IMR-90 (cell line): ENCODE results near the gene RUNX2. TPM values are rescaled to one million over a fixed set of nuclear protein-coding genes. Genes with fewer than 3 reads are reported as not detected.

ENCODE experiments used
- ATAC-seq: fragments of 200-7000 bp; cut with Tn5 transposase; 2 replicates; pipeline ENCODE4 v1.9.1; 2020; ENCODE audit warnings: low read depth, mild to moderate bottlenecking, moderate library complexity
- BruUV-seq: library from RNA; stranded (reverse); fragments of 400-500 nt; replicated peaks from 2 replicates; lab custom pipeline; 2021; lab: Mats Ljungman, UMichigan
- CTCF ChIA-PET: fragments of 300-600 bp; formaldehyde crosslinking; extraction: SDS; loops from one replicate; lab custom pipeline; 2021; ENCODE audit warnings: antibody characterized with exemption; lab: Yijun Ruan, JAX
- POLR2A ChIA-PET: fragments of 300-600 bp; sonication (Branson Sonifier 250); formaldehyde crosslinking; loops from one replicate; lab custom pipeline; 2022; ENCODE audit warnings: antibody characterized with exemption; ENCODE audit not compliant: unreplicated experiment; lab: Charles Lee
- DNase-seq: peaks from one replicate; pipeline ENCODE4 v3.0.0; 2013
- H2AFZ ChIP-seq: replicated peaks from 2 replicates; pipeline ENCODE3; 2013; ENCODE audit warnings: low read length, mild to moderate bottlenecking; ENCODE audit not compliant: poor library complexity
- H2AK5ac ChIP-seq: 2 replicates; pipeline ENCODE4 v1.6.1; 2013; ENCODE audit warnings: low read depth, low read length, inconsistent platforms
- H2AK9ac ChIP-seq: replicated peaks from 2 replicates; pipeline ENCODE3; 2013; ENCODE audit warnings: mild to moderate bottlenecking, low read depth, low read length, moderate library complexity; ENCODE audit not compliant: poor library complexity
- H2BK120ac ChIP-seq: 2 replicates; pipeline ENCODE4 v1.6.1; 2013; ENCODE audit warnings: low read depth, low read length, inconsistent platforms
- H2BK15ac ChIP-seq: 3 replicates; pipeline ENCODE4 v1.6.1; 2013; ENCODE audit warnings: low read depth, low read length, inconsistent platforms
- H2BK20ac ChIP-seq: 2 replicates; pipeline ENCODE4 v1.6.1; 2013; ENCODE audit warnings: low read depth, mild to moderate bottlenecking, inconsistent platforms, low read length, moderate library complexity
- H2BK5ac ChIP-seq: 2 replicates; pipeline ENCODE4 v1.6.1; 2013; ENCODE audit warnings: mild to moderate bottlenecking, low read depth, low read length, inconsistent platforms; ENCODE audit not compliant: poor library complexity, severe bottlenecking
- H3K14ac ChIP-seq: replicated peaks from 2 replicates; pipeline ENCODE4 v1.6.1; 2013; ENCODE audit warnings: low read depth, low read length, inconsistent platforms
- H3K18ac ChIP-seq: 2 replicates; pipeline ENCODE4 v1.6.1; 2013; ENCODE audit warnings: low read depth, low read length, control low read depth
- H3K23ac ChIP-seq: 2 replicates; pipeline ENCODE4 v1.6.1; 2013; ENCODE audit warnings: low read depth, low read length, inconsistent platforms
- H3K27ac ChIP-seq: 2 replicates; pipeline ENCODE4 v1.5.1; 2013; ENCODE audit warnings: mild to moderate bottlenecking, control low read depth, low read length; ENCODE audit not compliant: insufficient read depth
- H3K27me3 ChIP-seq: 2 replicates; pipeline ENCODE4 v1.6.1; 2013; ENCODE audit warnings: low read length; ENCODE audit not compliant: control insufficient read depth, insufficient read depth
- H3K36me3 ChIP-seq: 2 replicates; pipeline ENCODE4 v1.6.1; 2013; ENCODE audit warnings: low read length, mixed read lengths; ENCODE audit not compliant: control insufficient read depth, insufficient read depth
- H3K4ac ChIP-seq: 2 replicates; pipeline ENCODE4 v1.6.1; 2013; ENCODE audit warnings: low read depth, low read length, inconsistent platforms
- H3K4me1 ChIP-seq: 2 replicates; pipeline ENCODE4 v1.6.1; 2013; ENCODE audit warnings: low read length, mixed read lengths; ENCODE audit not compliant: control insufficient read depth, insufficient read depth
- H3K4me2 ChIP-seq: 2 replicates; pipeline ENCODE4 v1.6.1; 2013; ENCODE audit warnings: low read depth, mild to moderate bottlenecking, control low read depth, low read length, moderate library complexity
- H3K4me3 ChIP-seq: 2 replicates; pipeline ENCODE4 v1.5.1; 2013; ENCODE audit warnings: low read depth, mild to moderate bottlenecking, control low read depth, low read length, moderate library complexity; ENCODE audit not compliant: insufficient read depth
- H3K56ac ChIP-seq: 2 replicates; pipeline ENCODE4 v1.6.1; 2013; ENCODE audit warnings: low read length, inconsistent platforms; ENCODE audit not compliant: insufficient read depth; ENCODE audit errors: extremely low read depth
- H3K79me1 ChIP-seq, 2 experiments: 2 replicates each; pipeline ENCODE4 v1.6.1; 2013; ENCODE audit warnings: low read length in 2 of 2, inconsistent platforms in 1 of 2, low read depth in 1 of 2
- H3K9ac ChIP-seq: 2 replicates; pipeline ENCODE4 v1.6.1; 2013; ENCODE audit warnings: low read depth, low read length, control low read depth
- H3K9me1 ChIP-seq: 2 replicates; pipeline ENCODE4 v1.6.1; 2013; ENCODE audit warnings: low read length, inconsistent platforms; ENCODE audit not compliant: insufficient read depth
- H3K9me3 ChIP-seq: 2 replicates; pipeline ENCODE4 v1.6.1; 2013; ENCODE audit warnings: low read length; ENCODE audit not compliant: control insufficient read depth, insufficient read depth
- H4K20me1 ChIP-seq: 2 replicates; pipeline ENCODE4 v1.6.1; 2013; ENCODE audit warnings: low read length, inconsistent platforms; ENCODE audit not compliant: insufficient read depth
- H4K5ac ChIP-seq: 2 replicates; pipeline ENCODE4 v1.6.1; 2013; ENCODE audit warnings: mild to moderate bottlenecking, low read depth, low read length, control low read depth
- H4K8ac ChIP-seq, 2 experiments: 2 replicates each; pipeline ENCODE4 v1.6.1; 2013; ENCODE audit warnings: low read depth in 2 of 2, low read length in 2 of 2, control low read depth in 1 of 2, inconsistent platforms in 1 of 2
- H4K91ac ChIP-seq: 2 replicates; pipeline ENCODE4 v1.6.1; 2013; ENCODE audit warnings: low read depth, low read length, inconsistent platforms; ENCODE audit not compliant: insufficient read depth
- BHLHE40 ChIP-seq: fragments of 150-350 bp; IDR thresholded peaks from 2 replicates; pipeline ENCODE4 v1.6.1; 2016; ENCODE audit warnings: mild to moderate bottlenecking, low read depth, low read length
- CEBPB ChIP-seq: IDR thresholded peaks from 2 replicates; pipeline ENCODE4 v1.6.1; 2012; ENCODE audit warnings: low read depth, low read length, improper control_type of control experiment
- CHD1 ChIP-seq: IDR thresholded peaks from 2 replicates; pipeline ENCODE4 v1.6.1; 2012; ENCODE audit warnings: low read depth, low read length, improper control_type of control experiment
- CTCF ChIP-seq: conservative IDR thresholded peaks from 2 replicates; pipeline ENCODE4 v1.5.1; 2012; ENCODE audit warnings: mild to moderate bottlenecking, low read depth, low read length, improper control_type of control experiment
- ELK1 ChIP-seq: fragments of 150-350 bp; IDR thresholded peaks from 2 replicates; pipeline ENCODE4 v1.6.1; 2016; ENCODE audit warnings: low read depth, mild to moderate bottlenecking, low read length, moderate library complexity, borderline replicate concordance
- FOS ChIP-seq: fragments of 150-350 bp; IDR thresholded peaks from 2 replicates; pipeline ENCODE4 v1.6.1; 2016; ENCODE audit warnings: low read depth, low read length
- MAZ ChIP-seq: IDR thresholded peaks from 2 replicates; pipeline ENCODE4 v1.6.1; 2012; ENCODE audit warnings: low read depth, mild to moderate bottlenecking, low read length, improper control_type of control experiment, moderate library complexity, borderline replicate concordance
- NFE2L2 ChIP-seq: fragments of 150-350 bp; IDR thresholded peaks from 2 replicates; pipeline ENCODE4 v1.6.1; 2016; ENCODE audit warnings: low read depth, mild to moderate bottlenecking, low read length
- RCOR1 ChIP-seq: IDR thresholded peaks from 2 replicates; pipeline ENCODE4 v1.6.1; 2012; ENCODE audit warnings: mild to moderate bottlenecking, low read length, improper control_type of control experiment; ENCODE audit not compliant: insufficient replicate concordance
- RFX5 ChIP-seq: IDR thresholded peaks from 2 replicates; pipeline ENCODE4 v1.8.0; 2012; ENCODE audit warnings: low read depth, mild to moderate bottlenecking, low read length, moderate library complexity
- WGBS, 2 experiments: methylation state at CpG; one replicate each; pipeline versions ENCODE4 v1.1.5 to v1.1.7; 2013; ENCODE audit warnings: missing lambda C conversion rate in 2 of 2; ENCODE audit not compliant: insufficient read length in 1 of 2; ENCODE audit errors: extremely low coverage in 2 of 2; 5-methylcytosine and 5-hydroxymethylcytosine counted together
- dilution Hi-C: fragments of 300-500 bp; cut with HindIII; formaldehyde crosslinking; loops from one replicate; pipeline ENCODE4 v1.14.3; 2018; ENCODE audit warnings: low sequenced_read_pairs; ENCODE audit not compliant: unreplicated experiment
- in situ Hi-C: fragments of 300-500 bp; cut with MboI; formaldehyde crosslinking; loops from 3 replicates; pipeline ENCODE4 v1.14.3; 2019; ENCODE audit warnings: low sequenced_read_pairs, inconsistent platforms, mixed read lengths
- intact Hi-C: fragments of 100-400 bp; cut with micrococcal nuclease; formaldehyde crosslinking; loops from 2 replicates; pipeline ENCODE4 v1.10.0; 2022
- polyA plus RNA-seq, 3 experiments: library from polyadenylated mRNA; depleted of rRNA; stranded (reverse); fragments of >200 nt; gene quantifications; 2 replicates each; pipeline ENCODE4 v1.2.3, GENCODE V29; 2012; ENCODE audit warnings: low replicate concordance in 1 of 3
- total RNA-seq: library from RNA; depleted of rRNA; stranded (reverse); fragments of >200 nt; gene quantifications from 2 replicates; pipeline ENCODE4 v1.2.3, GENCODE V29; 2012

The RUNX2 gene
- total and polyA plus RNA-seq, 2 of the 4 experiments (the other 2 are of a cell fraction) = 2.3 to 4.7 TPM

- no peak overlapping the region for H3K14ac ChIP-seq
- TF ChIP-seq CHD1 (no peak), BHLHE40 (no peak), CTCF (no peak), ELK1 (no peak), CEBPB (no peak), RFX5 (no peak), MAZ (no peak), NFE2L2 (no peak), FOS (no peak), RCOR1 (no peak)
- peak overlapping the region; percentile 13; the same call in 1 of the 2 replicates for H2AK5ac ChIP-seq
- intact Hi-C loops (no loop called here), in situ Hi-C loops (no loop called here), dilution Hi-C loops (no loop called here)
- no peak overlapping the region for H2BK5ac ChIP-seq
- H4K20me1 ChIP-seq = no peaks in the 10 kb centered on the region
- WGBS, 2 experiments = no CpG with 5 or more reads among the region's 5 CpGs
- no peak overlapping the region for H2BK15ac ChIP-seq
- BruUV-seq = no TSS peak
- H3K4ac ChIP-seq = no peak overlapping the region
- ATAC-seq (no peak), DNase-seq (no peak)
- no peak overlapping the region for H4K5ac ChIP-seq
- no peak overlapping the region for H3K4me3 ChIP-seq
- H3K9me1 ChIP-seq = peaks cover 3% of the 10 kb centered on the region; the same call in 1 of the 2 replicates
- no peak overlapping the region for H3K9ac ChIP-seq
- POLR2A ChIA-PET = no interaction called here
- no peak overlapping the region for H4K91ac ChIP-seq
- H3K79me1 ChIP-seq = no peaks in the 10 kb centered on the region
- CTCF ChIA-PET = no interaction called here
- H3K4me2 ChIP-seq = no peak overlapping the region
- no peak overlapping the region for H3K18ac ChIP-seq
- H3K36me3 ChIP-seq = no peaks in the 10 kb centered on the region; the same call in 1 of the 2 replicates
- H2AFZ ChIP-seq = no peak overlapping the region
- peak overlapping the region; percentile 14; the same call in 1 of the 2 replicates for H3K23ac ChIP-seq
- H3K27ac ChIP-seq = no peak overlapping the region
- no peaks in the 10 kb centered on the region for H3K27me3 ChIP-seq
- H3K9me3 ChIP-seq = no peaks in the 10 kb centered on the region; the same call in 1 of the 2 replicates
- no peak overlapping the region for H4K8ac ChIP-seq
- peaks cover 9% of the 10 kb centered on the region for H3K4me1 ChIP-seq
- no peak overlapping the region for H2BK120ac ChIP-seq
- H2BK20ac ChIP-seq = no peak overlapping the region
- H2AK9ac ChIP-seq = no peak overlapping the region
- H3K56ac ChIP-seq = no peak overlapping the region
Measured at GRCh38 chr6:45595010-45595851, 267.1 kb downstream of the RUNX2 start.
